ENCODE data around the gene PPARG. TPM values are rescaled to one million over a fixed set of nuclear protein-coding genes. Genes with fewer than 3 reads are reported as not detected.

Gene PPARG
- total RNA-seq, 1 experiment from 2014 or later = 0.79 TPM

- Mint-ChIP-seq H3K9me3 (no peaks in the 10 kb centered on the region), H3K27me3 (ENCODE audit: low read depth) (no peaks in the 10 kb centered on the region), H3K4me3 (no peak overlapping the region), H3K4me1 (no peaks in the 10 kb centered on the region), H3K36me3 (no peaks in the 10 kb centered on the region), H3K27ac (no peak overlapping the region)
- CTCF ChIA-PET = no interaction called here
- ATAC-seq (no peak), DNase-seq (ENCODE audit: low spot score) (no peak)
- POLR2A ChIA-PET = no interaction called here
- no peak for TF ChIP-seq KAT7 (CRISPR knock-in tag; IDR thresholded peaks at IDR 0.05; ENCODE audit: borderline replicate concordance)
- TF ChIP-seq NFYB (CRISPR knock-in tag; conservative IDR thresholded peaks at IDR 0.05; ENCODE audit: low read depth) = no peak
- no peak for TF ChIP-seq ZNF138 (CRISPR knock-in tag; conservative IDR thresholded peaks at IDR 0.05)
- TF ChIP-seq EMX1 (CRISPR knock-in tag; IDR thresholded peaks at IDR 0.05) = no peak
- TF ChIP-seq GABPB1 (CRISPR knock-in tag; IDR thresholded peaks at IDR 0.05) = no peak
- TF ChIP-seq MAX (CRISPR knock-in tag; IDR thresholded peaks at IDR 0.05) = no peak
- TF ChIP-seq ZNF671 (CRISPR knock-in tag; IDR thresholded peaks at IDR 0.05) = no peak
- no peak for TF ChIP-seq ZNF423 (CRISPR knock-in tag; IDR thresholded peaks at IDR 0.05)
- no peak for TF ChIP-seq ATF1 (CRISPR knock-in tag; IDR thresholded peaks at IDR 0.05)
- no peak for TF ChIP-seq ZNF219 (CRISPR knock-in tag; IDR thresholded peaks at IDR 0.05; ENCODE audit: borderline replicate concordance)
- TF ChIP-seq IRF2 (CRISPR knock-in tag; IDR thresholded peaks at IDR 0.05; ENCODE audit: borderline replicate concordance, low read depth) = no peak
- no peak for TF ChIP-seq PRRX2 (CRISPR knock-in tag; IDR thresholded peaks at IDR 0.05)
- TF ChIP-seq OVOL2 (CRISPR knock-in tag; IDR thresholded peaks at IDR 0.05; ENCODE audit: borderline replicate concordance) = no peak
- no peak for TF ChIP-seq ATF2 (CRISPR knock-in tag; IDR thresholded peaks at IDR 0.05; ENCODE audit: borderline replicate concordance, low read depth)
- TF ChIP-seq ZNF232 (CRISPR knock-in tag; IDR thresholded peaks at IDR 0.05) = no peak
Observed at GRCh38 chr3:12309716-12310115, 20.8 kb downstream of the PPARG start.

GRCh38 chr3:12312010-12312409, 23.1 kb downstream of the PPARG start:
- Mint-ChIP-seq H3K9me3 (no peaks in the 10 kb centered on the region), H3K4me1 (no peaks in the 10 kb centered on the region), H3K27ac (no peak overlapping the region), H3K4me3 (no peak overlapping the region), H3K27me3 (ENCODE audit: low read depth) (peaks cover 5% of the 10 kb centered on the region), H3K36me3 (no peaks in the 10 kb centered on the region)
- POLR2A ChIA-PET = no interaction called here
- DNase-seq (ENCODE audit: low spot score) = no peak
- CTCF ChIA-PET = no interaction called here
- ATAC-seq = no peak
- TF ChIP-seq AR (CRISPR knock-in tag; IDR thresholded peaks at IDR 0.05) (no peak), ERG (CRISPR knock-in tag; IDR thresholded peaks at IDR 0.05) (no peak), ZNF138 (CRISPR knock-in tag; conservative IDR thresholded peaks at IDR 0.05) (no peak), SMAD3 (CRISPR knock-in tag; IDR thresholded peaks at IDR 0.05; ENCODE audit: borderline replicate concordance) (no peak), KAT7 (CRISPR knock-in tag; IDR thresholded peaks at IDR 0.05; ENCODE audit: borderline replicate concordance) (no peak), CREM (CRISPR knock-in tag; IDR thresholded peaks at IDR 0.05) (no peak), ZNF396 (CRISPR knock-in tag; IDR thresholded peaks at IDR 0.05; ENCODE audit: borderline replicate concordance) (no peak), EMX1 (CRISPR knock-in tag; IDR thresholded peaks at IDR 0.05) (no peak), CTCF (IDR thresholded peaks at IDR 0.05) (no peak)
